GM12875 (cell line): ENCODE measurements around the gene PHLPP2.
"Not testable (repeated sequence)": the region's sequence is repeated elsewhere in the genome, so short reads cannot be mapped to it uniquely, and the experiment has no call there.

Experiments
- H3K4me3 ChIP-seq: one replicate; pipeline ENCODE4 v1.5.1; 2011; ENCODE audit warnings: low read depth, low read length, control low read depth
- CTCF ChIP-seq: IDR thresholded peaks from 2 replicates; pipeline ENCODE4 v1.5.1; 2011; ENCODE audit warnings: low read depth, mild to moderate bottlenecking, control low read depth, inconsistent platforms, low read length, moderate library complexity, borderline replicate concordance; ENCODE audit not compliant: insufficient read depth

Gene PHLPP2

GRCh38 chr16:71700831-71701230 lies 23.7 kb downstream of the PHLPP2 start:
- no peak for TF ChIP-seq CTCF
- H3K4me3 ChIP-seq, result no peak overlapping the region

DNA sequence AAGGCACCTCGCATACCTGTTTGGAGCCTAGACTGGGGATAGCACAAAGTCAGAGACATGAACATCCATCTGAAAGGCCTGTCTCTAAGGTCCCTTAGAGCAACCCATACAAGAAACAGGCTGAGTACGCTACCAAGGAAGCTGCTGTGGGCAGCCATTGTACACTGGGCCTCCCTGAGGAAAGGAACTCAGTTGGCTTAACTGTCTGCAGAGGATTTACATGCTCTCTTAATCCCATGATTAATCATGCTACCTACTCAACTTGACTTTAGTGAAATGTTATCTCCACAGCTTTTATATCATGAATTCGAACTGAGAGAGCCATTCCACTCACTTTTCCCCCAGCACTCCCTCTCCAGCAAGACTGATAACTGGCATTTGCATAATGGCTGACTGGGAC lies 26.0 kb downstream of the PHLPP2 start:
- TF ChIP-seq CTCF, result no peak
- no peak overlapping the region for H3K4me3 ChIP-seq

- TF ChIP-seq CTCF, result no peak
- H3K4me3 ChIP-seq, result no peak overlapping the region
These were observed 31.3 kb downstream of the PHLPP2 start for GRCh38 chr16:71693164-71693563.

GRCh38 chr16:71689901-71690300 lies 34.6 kb downstream of the PHLPP2 start:
- H3K4me3 ChIP-seq, result no peak overlapping the region
- no peak for TF ChIP-seq CTCF

- H3K4me3 ChIP-seq, result no peak overlapping the region
- TF ChIP-seq CTCF, result no peak
These were observed 36.6 kb downstream of the PHLPP2 start for GRCh38 chr16:71687861-71688260.

DNA sequence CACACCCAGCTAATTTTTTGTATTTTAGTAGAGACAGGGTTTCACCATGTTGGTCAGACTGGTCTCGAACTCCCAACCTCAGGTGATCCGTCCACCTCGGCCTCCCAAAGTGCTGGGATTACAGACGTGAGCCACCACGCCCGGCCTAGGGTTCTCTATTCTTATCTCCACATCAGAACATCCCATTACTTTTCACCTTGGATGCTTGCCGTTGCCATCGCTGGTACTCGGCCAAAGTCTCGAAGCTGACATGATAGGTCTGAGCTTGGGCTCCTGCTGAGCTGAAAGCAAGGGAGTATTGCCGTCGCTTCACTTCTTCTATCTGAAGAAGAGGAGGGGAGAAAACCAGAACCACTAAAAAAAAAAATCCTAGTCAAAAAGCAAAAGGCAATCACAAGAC lies 40.2 kb downstream of the PHLPP2 start:
- not testable (repeated sequence) for H3K4me3 ChIP-seq

GRCh38 chr16:71681360-71681759 lies 43.1 kb downstream of the PHLPP2 start:
- no peak overlapping the region for H3K4me3 ChIP-seq
- no peak for TF ChIP-seq CTCF

GRCh38 chr16:71676236-71676635 lies 48.3 kb downstream of the PHLPP2 start:
- TF ChIP-seq CTCF, result no peak
- H3K4me3 ChIP-seq, result no peak overlapping the region
